T-helper 1 cell treated with Interleukin-12 subunit alpha and Interleukin-12 subunit beta and Interleukin-4 antibody, amounts not matched to agents 30 μg/mL and 1 μg/mL, for 36 hours (primary cell): Measurements from ENCODE around the gene UNC5B.
"Not testable (repeated sequence)": the region's sequence is repeated elsewhere in the genome, so short reads cannot be mapped to it uniquely, and the experiment has no call there.

Experiments
- H3K27ac Mint-ChIP-seq: one replicate; pipeline ENCODE4 v1.8.0; 2021; ENCODE audit warnings: mild to moderate bottlenecking, mixed read lengths
- H3K27me3 Mint-ChIP-seq: one replicate; pipeline ENCODE4 v1.8.0; 2021; ENCODE audit warnings: low read depth, mixed read lengths
- H3K36me3 Mint-ChIP-seq: one replicate; pipeline ENCODE4 v1.8.0; 2021; ENCODE audit warnings: low read depth, mixed read lengths
- H3K4me1 Mint-ChIP-seq: one replicate; pipeline ENCODE4 v1.8.0; 2021; ENCODE audit warnings: low read depth, mixed read lengths
- H3K4me3 Mint-ChIP-seq: one replicate; pipeline ENCODE4 v1.8.0; 2021; ENCODE audit warnings: mild to moderate bottlenecking, moderate library complexity, mixed read lengths
- H3K9me3 Mint-ChIP-seq: one replicate; pipeline ENCODE4 v1.8.0; 2021; ENCODE audit warnings: mixed read lengths

UNC5B gene

GRCh38 chr10:71267508-71268240 lies 55.3 kb downstream of the UNC5B start:
- Mint-ChIP-seq H3K9me3 (no peaks in the 10 kb centered on the region), H3K27me3 (no peaks in the 10 kb centered on the region), H3K27ac (no peak overlapping the region), H3K4me3 (no peak overlapping the region), H3K36me3 (no peaks in the 10 kb centered on the region), H3K4me1 (no peaks in the 10 kb centered on the region)

- H3K9me3 Mint-ChIP-seq, result no peaks in the 10 kb centered on the region
- no peak overlapping the region for H3K27ac Mint-ChIP-seq
- H3K27me3 Mint-ChIP-seq, result no peaks in the 10 kb centered on the region
- no peaks in the 10 kb centered on the region for H3K36me3 Mint-ChIP-seq
- no peaks in the 10 kb centered on the region for H3K4me1 Mint-ChIP-seq
- no peak overlapping the region for H3K4me3 Mint-ChIP-seq
These were observed 55.9 kb downstream of the UNC5B start for GRCh38 chr10:71268247-71268691.

GRCh38 chr10:71268758-71269157 lies 56.4 kb downstream of the UNC5B start:
- Mint-ChIP-seq H3K36me3 (no peaks in the 10 kb centered on the region), H3K9me3 (no peaks in the 10 kb centered on the region), H3K27ac (no peak overlapping the region), H3K27me3 (no peaks in the 10 kb centered on the region), H3K4me3 (no peak overlapping the region), H3K4me1 (no peaks in the 10 kb centered on the region)

- Mint-ChIP-seq H3K9me3 (no peaks in the 10 kb centered on the region), H3K36me3 (no peaks in the 10 kb centered on the region), H3K4me1 (no peaks in the 10 kb centered on the region), H3K27ac (no peak overlapping the region), H3K27me3 (no peaks in the 10 kb centered on the region), H3K4me3 (no peak overlapping the region)
These were observed 57.2 kb downstream of the UNC5B start for GRCh38 chr10:71269301-71270288.

GRCh38 chr10:71270301-71271220 lies 58.2 kb downstream of the UNC5B start:
- H3K4me3 Mint-ChIP-seq, result no peak overlapping the region
- H3K9me3 Mint-ChIP-seq, result no peaks in the 10 kb centered on the region
- H3K36me3 Mint-ChIP-seq, result no peaks in the 10 kb centered on the region
- H3K27ac Mint-ChIP-seq, result no peak overlapping the region
- no peaks in the 10 kb centered on the region for H3K27me3 Mint-ChIP-seq
- H3K4me1 Mint-ChIP-seq, result peaks cover 2% of the 10 kb centered on the region

DNA sequence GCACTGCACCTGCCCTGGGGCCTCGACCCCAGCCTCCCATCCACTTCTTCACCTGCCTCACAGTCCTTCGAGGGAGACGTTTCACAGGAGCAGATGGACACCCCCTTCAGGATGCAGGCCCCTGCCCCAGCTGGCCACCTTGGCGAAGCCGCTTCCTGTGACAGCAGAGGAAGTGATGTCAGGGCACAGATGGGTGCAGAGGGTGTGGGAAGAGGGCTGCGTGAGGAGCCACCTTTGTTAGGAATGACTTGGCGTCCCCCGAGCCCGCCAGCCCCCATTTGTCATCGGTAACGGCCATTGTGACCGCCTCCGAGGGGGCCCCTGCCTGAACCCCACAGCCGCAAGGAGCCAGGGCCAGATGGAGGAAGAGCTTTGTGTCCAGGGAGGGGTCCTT lies 59.3 kb downstream of the UNC5B start:
- Mint-ChIP-seq H3K4me1 (peaks cover 2% of the 10 kb centered on the region), H3K36me3 (no peaks in the 10 kb centered on the region), H3K9me3 (no peaks in the 10 kb centered on the region), H3K27ac (no peak overlapping the region), H3K27me3 (no peaks in the 10 kb centered on the region), H3K4me3 (no peak overlapping the region)

GRCh38 chr10:71272056-71272771 lies 59.8 kb downstream of the UNC5B start:
- Mint-ChIP-seq H3K4me3 (no peak overlapping the region), H3K9me3 (no peaks in the 10 kb centered on the region), H3K4me1 (peaks cover 2% of the 10 kb centered on the region), H3K36me3 (no peaks in the 10 kb centered on the region), H3K27ac (no peak overlapping the region), H3K27me3 (no peaks in the 10 kb centered on the region)

GRCh38 chr10:71272974-71273373 lies 60.6 kb downstream of the UNC5B start:
- H3K36me3 Mint-ChIP-seq, H3K4me3 Mint-ChIP-seq, H3K27ac Mint-ChIP-seq, H3K27me3 Mint-ChIP-seq, H3K4me1 Mint-ChIP-seq, H3K9me3 Mint-ChIP-seq: not testable (repeated sequence)

GRCh38 chr10:71273506-71273905 lies 61.1 kb downstream of the UNC5B start:
- H3K4me3 Mint-ChIP-seq, result no peak overlapping the region

DNA sequence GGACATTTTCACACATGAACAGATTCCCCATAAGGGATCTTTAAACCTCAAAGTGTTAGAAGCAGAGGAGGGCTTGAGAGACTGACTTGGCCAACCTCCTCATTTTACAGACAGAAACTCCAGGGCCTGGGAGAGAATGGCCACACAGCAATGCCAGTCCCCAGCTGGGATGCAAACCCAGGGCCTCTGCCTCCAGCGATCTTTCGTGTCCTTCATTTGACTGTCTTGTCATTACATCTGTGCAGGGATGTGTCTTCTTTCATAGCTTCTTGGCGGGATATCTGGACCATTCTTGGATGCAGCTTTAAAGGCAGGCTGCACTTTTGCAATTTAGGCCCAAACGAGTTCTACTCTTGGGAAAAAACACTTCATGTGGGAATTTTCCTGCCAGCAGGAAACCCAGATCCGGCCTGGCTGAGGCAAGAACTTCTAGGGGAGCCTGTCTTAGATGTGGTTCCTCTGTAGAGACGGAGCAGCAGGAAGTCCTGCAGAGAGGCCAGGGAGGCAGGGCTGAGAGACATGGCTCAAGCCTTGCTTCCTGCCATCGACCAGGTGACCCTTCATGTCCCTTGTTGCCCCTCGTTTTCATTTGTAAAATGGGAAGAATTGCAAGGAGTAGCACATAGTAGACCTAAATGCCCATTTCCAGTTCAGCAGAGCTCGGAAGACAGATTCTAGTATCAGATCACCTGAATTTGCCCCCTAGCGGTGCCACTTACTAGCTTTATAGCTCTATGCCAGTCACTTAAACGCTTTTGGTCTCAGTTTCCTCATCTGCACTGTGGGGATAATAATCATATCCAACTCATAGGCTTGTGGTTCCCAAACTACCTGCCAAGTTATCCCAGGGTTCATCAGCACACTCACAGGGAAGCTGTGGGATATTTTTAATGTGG lies 62.8 kb downstream of the UNC5B start:
- Mint-ChIP-seq H3K27ac (no peak overlapping the region), H3K27me3 (no peaks in the 10 kb centered on the region), H3K9me3 (no peaks in the 10 kb centered on the region), H3K4me1 (peaks cover 2% of the 10 kb centered on the region), H3K36me3 (no peaks in the 10 kb centered on the region), H3K4me3 (no peak overlapping the region)

More at GRCh38 chr10:71273506-71273905, 61.1 kb downstream of the UNC5B start:
- H3K9me3 Mint-ChIP-seq, result no peaks in the 10 kb centered on the region
- no peaks in the 10 kb centered on the region for H3K27me3 Mint-ChIP-seq
- H3K36me3 Mint-ChIP-seq, result no peaks in the 10 kb centered on the region
- peaks cover 2% of the 10 kb centered on the region for H3K4me1 Mint-ChIP-seq
- H3K27ac Mint-ChIP-seq, result no peak overlapping the region

GRCh38 chr10:71276873-71277272 lies 64.5 kb downstream of the UNC5B start:
- Mint-ChIP-seq H3K36me3 (no peaks in the 10 kb centered on the region), H3K9me3 (no peaks in the 10 kb centered on the region), H3K4me3 (no peak overlapping the region), H3K27ac (no peak overlapping the region), H3K27me3 (no peaks in the 10 kb centered on the region), H3K4me1 (peaks cover 2% of the 10 kb centered on the region)

DNA sequence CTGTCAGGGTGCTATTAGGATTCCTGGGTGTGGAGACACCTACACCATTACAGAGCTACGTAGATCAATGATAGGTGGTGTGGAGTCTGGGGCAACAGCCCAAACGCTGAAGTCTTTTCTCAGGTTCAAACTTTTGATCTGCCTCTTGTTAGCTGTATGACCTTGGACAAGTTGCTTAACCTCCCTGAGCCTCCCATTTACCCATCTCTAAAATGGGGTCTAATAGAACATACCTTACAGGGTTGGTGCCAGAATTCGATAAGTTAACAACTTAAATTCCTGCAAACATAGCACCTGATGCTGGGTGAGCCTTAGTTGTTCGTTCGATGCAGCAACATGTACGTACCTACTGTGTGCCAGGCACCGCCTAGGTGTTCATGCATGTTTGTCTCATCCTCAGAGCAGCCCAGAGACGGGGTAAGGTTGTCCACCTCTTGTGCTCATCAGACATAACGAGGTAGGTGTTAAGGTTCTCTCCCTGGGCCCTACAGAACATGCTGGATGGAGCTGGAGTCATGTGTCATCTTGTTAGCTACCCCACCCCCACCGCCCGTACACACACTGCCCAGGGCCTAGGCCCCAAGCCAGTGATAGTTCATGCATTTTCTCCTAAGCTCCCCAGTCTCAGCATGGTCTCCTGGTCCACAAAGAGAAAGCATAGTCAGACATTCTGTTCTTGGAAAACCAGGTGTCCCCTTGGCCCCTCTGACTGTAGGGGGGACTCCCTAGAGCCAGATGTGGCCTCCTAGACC lies 65.7 kb downstream of the UNC5B start:
- H3K36me3 Mint-ChIP-seq, result no peaks in the 10 kb centered on the region
- no peak overlapping the region for H3K27ac Mint-ChIP-seq
- no peaks in the 10 kb centered on the region for H3K27me3 Mint-ChIP-seq
- peaks cover 2% of the 10 kb centered on the region for H3K4me1 Mint-ChIP-seq
- H3K9me3 Mint-ChIP-seq, result no peaks in the 10 kb centered on the region
- no peak overlapping the region for H3K4me3 Mint-ChIP-seq
